Trophoblast cell (in vitro differentiated cells and primary cell): ENCODE results near the gene DPP9.

Source experiments
- DNase-seq, 2 donors: peaks; one replicate each; pipeline ENCODE4 v3.0.0-alpha.2; 2016
- H2AFZ ChIP-seq: 2 replicates; pipeline ENCODE4 v1.6.1; 2013; ENCODE audit warnings: low read length, moderate library complexity, mild to moderate bottlenecking; ENCODE audit not compliant: insufficient read depth, poor library complexity
- H2AK5ac ChIP-seq: 2 replicates; pipeline ENCODE4 v1.6.1; 2013; ENCODE audit warnings: mild to moderate bottlenecking, low read length
- H2BK120ac ChIP-seq: 2 replicates; pipeline ENCODE4 v1.6.1; 2013; ENCODE audit warnings: low read length, mild to moderate bottlenecking, moderate library complexity; ENCODE audit not compliant: insufficient read depth, poor library complexity
- H2BK12ac ChIP-seq: 2 replicates; pipeline ENCODE4 v1.6.1; 2013; ENCODE audit warnings: mild to moderate bottlenecking, low read length, moderate library complexity
- H2BK5ac ChIP-seq: 2 replicates; pipeline ENCODE4 v1.6.1; 2013; ENCODE audit warnings: low read length, low read depth, moderate library complexity, mild to moderate bottlenecking; ENCODE audit not compliant: poor library complexity
- H3K14ac ChIP-seq: 2 replicates; pipeline ENCODE4 v1.6.1; 2013; ENCODE audit warnings: mild to moderate bottlenecking, low read length
- H3K18ac ChIP-seq: 2 replicates; pipeline ENCODE4 v1.6.1; 2013; ENCODE audit warnings: mild to moderate bottlenecking, low read length
- H3K23ac ChIP-seq: 2 replicates; pipeline ENCODE4 v1.6.1; 2013; ENCODE audit warnings: low read length
- H3K27ac ChIP-seq: 2 replicates; pipeline ENCODE4 v1.5.1; 2013; ENCODE audit warnings: low read depth, mild to moderate bottlenecking, inconsistent platforms, low read length, moderate library complexity
- H3K27me3 ChIP-seq: 2 replicates; pipeline ENCODE4 v1.6.1; 2013; ENCODE audit warnings: inconsistent platforms, mild to moderate bottlenecking, low read length, moderate library complexity; ENCODE audit not compliant: insufficient read depth
- H3K36me3 ChIP-seq, 2 experiments: 1 replicate in 1 of 2; 2 replicates in 1 of 2; pipeline ENCODE4 v1.6.1; 2013; ENCODE audit warnings: low read length in 2 of 2, mild to moderate bottlenecking in 2 of 2, moderate library complexity in 1 of 2; ENCODE audit not compliant: insufficient read depth in 2 of 2, control insufficient read depth in 1 of 2
- H3K4ac ChIP-seq: 2 replicates; pipeline ENCODE4 v1.6.1; 2013; ENCODE audit warnings: low read depth, mild to moderate bottlenecking, low read length, moderate library complexity
- H3K4me1 ChIP-seq, 2 experiments: 1 replicate in 1 of 2; 2 replicates in 1 of 2; pipeline ENCODE4 v1.6.1; 2013; ENCODE audit warnings: low read length in 2 of 2, mild to moderate bottlenecking in 2 of 2, moderate library complexity in 1 of 2; ENCODE audit not compliant: insufficient read depth in 2 of 2, control insufficient read depth in 1 of 2
- H3K4me2 ChIP-seq: 2 replicates; pipeline ENCODE4 v1.6.1; 2013; ENCODE audit warnings: inconsistent platforms, mild to moderate bottlenecking, low read length, moderate library complexity
- H3K4me3 ChIP-seq: 2 replicates; pipeline ENCODE4 v1.5.1; 2013; ENCODE audit warnings: mild to moderate bottlenecking, low read depth, low read length, inconsistent platforms
- H3K79me1 ChIP-seq: one replicate; pipeline ENCODE4 v1.6.1; 2013; ENCODE audit warnings: low read length
- H3K79me2 ChIP-seq: 2 replicates; pipeline ENCODE4 v1.6.1; 2013; ENCODE audit warnings: low read length, mild to moderate bottlenecking; ENCODE audit not compliant: control insufficient read depth, insufficient read depth, poor library complexity
- H3K9ac ChIP-seq: 2 replicates; pipeline ENCODE4 v1.6.1; 2013; ENCODE audit warnings: mild to moderate bottlenecking, low read length
- H3K9me3 ChIP-seq: 2 replicates; pipeline ENCODE4 v1.6.1; 2013; ENCODE audit warnings: low read depth, mild to moderate bottlenecking, control low read depth, inconsistent platforms, low read length; ENCODE audit not compliant: insufficient read depth
- H4K12ac ChIP-seq: 2 replicates; pipeline ENCODE4 v1.6.1; 2013; ENCODE audit warnings: low read depth, mild to moderate bottlenecking, low read length, moderate library complexity
- H4K8ac ChIP-seq: 2 replicates; pipeline ENCODE4 v1.6.1; 2013; ENCODE audit warnings: low read depth, mild to moderate bottlenecking, low read length, moderate library complexity
- H4K91ac ChIP-seq: one replicate; pipeline ENCODE4 v1.6.1; 2013; ENCODE audit warnings: low read depth, mild to moderate bottlenecking, low read length, moderate library complexity
- WGBS: extraction: QIAGEN DNeasy Blood & Tissue Kit; methylation state at CpG from one replicate; pipeline ENCODE4 v1.1.7; 2013; ENCODE audit warnings: missing lambda C conversion rate; ENCODE audit not compliant: insufficient read length, insufficient coverage; ENCODE audit errors: extremely low coverage; 5-methylcytosine and 5-hydroxymethylcytosine counted together

The DPP9 gene

DNA sequence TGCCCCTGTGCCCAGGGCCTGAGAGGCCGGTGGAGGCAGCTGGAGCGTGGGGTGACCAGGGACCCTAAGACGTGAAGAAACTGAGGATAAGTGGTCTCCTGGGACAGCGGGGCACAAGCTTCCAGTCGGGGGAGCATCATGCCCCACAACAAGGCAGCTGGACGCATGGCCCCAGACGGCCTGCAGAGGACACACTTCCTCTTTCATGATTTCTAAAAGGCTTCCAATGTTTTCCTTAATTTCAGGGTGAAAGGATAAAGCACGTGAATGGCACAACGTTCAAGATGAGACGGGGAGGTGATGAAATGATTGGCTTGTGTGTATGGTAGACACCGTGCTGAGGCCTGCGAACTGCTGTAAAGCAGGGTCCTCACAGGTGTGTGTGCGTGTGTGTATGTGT, 33.3 kb downstream of the DPP9 start:
- Histone ChIP-seq H3K9me3 (no peaks in the 10 kb centered on the region), H3K18ac (no peak overlapping the region), H4K91ac (no peak overlapping the region), H2AK5ac (no peak overlapping the region), H2AFZ (no peak overlapping the region), H3K79me1 (no peaks in the 10 kb centered on the region), H2BK120ac (no peak overlapping the region), H4K12ac (no peak overlapping the region), H3K9ac (no peak overlapping the region), H4K8ac (no peak overlapping the region), H3K4ac (no peak overlapping the region), H3K4me1 (no peaks in the 10 kb centered on the region), H2BK5ac (no peak overlapping the region), H2BK12ac (no peak overlapping the region), H3K14ac (no peak overlapping the region), H3K23ac (no peak overlapping the region), H3K27ac (no peak overlapping the region), H3K4me3 (no peak overlapping the region), H3K36me3 (peaks cover 81% of the 10 kb centered on the region in 2 experiments), H3K79me2 (no peaks in the 10 kb centered on the region), H3K4me2 (no peak overlapping the region), H3K27me3 (no peaks in the 10 kb centered on the region)
- no peak for DNase-seq
- no CpG with 5 or more reads among the region's 13 CpGs for whole genome bisulfite sequencing

DNA sequence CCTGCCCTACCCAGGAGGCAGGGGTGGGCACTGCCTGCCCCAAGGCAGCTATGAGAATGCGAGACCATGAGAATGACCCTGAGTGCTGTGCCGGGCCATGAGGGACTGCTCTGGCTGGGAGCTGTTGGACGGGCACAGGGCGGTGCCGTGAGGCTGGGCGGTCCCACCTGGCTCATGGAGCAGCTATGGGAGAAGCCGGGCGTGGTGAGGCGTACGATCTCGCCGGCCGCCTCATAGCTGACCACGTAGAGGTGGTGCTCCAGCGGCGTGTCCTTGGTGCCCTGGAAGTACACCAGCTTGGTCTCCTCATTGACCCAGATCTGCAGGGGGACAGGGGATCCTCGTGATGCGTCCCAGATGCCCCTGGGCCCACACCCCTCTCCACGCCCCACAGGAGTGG, 34.2 kb downstream of the DPP9 start:
- no peak overlapping the region for H3K18ac ChIP-seq
- H4K91ac ChIP-seq: no peak overlapping the region
- H3K23ac ChIP-seq: no peak overlapping the region
- H4K8ac ChIP-seq: no peak overlapping the region
- no peak overlapping the region for H3K9ac ChIP-seq
- H3K4ac ChIP-seq: no peak overlapping the region
- no peak for DNase-seq
- H3K4me3 ChIP-seq: no peak overlapping the region
- no peak overlapping the region for H2AK5ac ChIP-seq
- H3K27me3 ChIP-seq: no peaks in the 10 kb centered on the region
- H2BK120ac ChIP-seq: no peak overlapping the region
- H3K27ac ChIP-seq: no peak overlapping the region
- H3K4me1 ChIP-seq: no peaks in the 10 kb centered on the region
- H3K14ac ChIP-seq: no peak overlapping the region
- no CpG with 5 or more reads among the region's 19 CpGs for WGBS
- no peak overlapping the region for H2AFZ ChIP-seq
- no peaks in the 10 kb centered on the region for H3K79me1 ChIP-seq
- H2BK5ac ChIP-seq: no peak overlapping the region
- H2BK12ac ChIP-seq: no peak overlapping the region
- no peak overlapping the region for H4K12ac ChIP-seq
- no peaks in the 10 kb centered on the region for H3K9me3 ChIP-seq
- no peaks in the 10 kb centered on the region for H3K79me2 ChIP-seq
- no peak overlapping the region for H3K4me2 ChIP-seq
- H3K36me3 ChIP-seq: peaks cover 81% of the 10 kb centered on the region in 2 experiments

GRCh38 chr19:4688587-4688986, 35.1 kb downstream of the DPP9 start:
- no peak overlapping the region for H3K23ac ChIP-seq
- no peaks in the 10 kb centered on the region for H3K4me1 ChIP-seq
- no peak overlapping the region for H2BK5ac ChIP-seq
- H3K4me3 ChIP-seq: no peak overlapping the region
- H3K27ac ChIP-seq: no peak overlapping the region
- H4K12ac ChIP-seq: no peak overlapping the region
- H4K91ac ChIP-seq: no peak overlapping the region
- no peak overlapping the region for H2BK12ac ChIP-seq
- no peaks in the 10 kb centered on the region for H3K27me3 ChIP-seq
- H4K8ac ChIP-seq: no peak overlapping the region
- peaks cover 81% of the 10 kb centered on the region in 2 experiments for H3K36me3 ChIP-seq
- H3K9me3 ChIP-seq: no peaks in the 10 kb centered on the region
- no peak for DNase-seq
- no peak overlapping the region for H3K18ac ChIP-seq
- no peaks in the 10 kb centered on the region for H3K79me1 ChIP-seq
- no peak overlapping the region for H3K4me2 ChIP-seq
- H2BK120ac ChIP-seq: no peak overlapping the region
- H3K14ac ChIP-seq: no peak overlapping the region
- no peak overlapping the region for H3K9ac ChIP-seq
- H2AFZ ChIP-seq: no peak overlapping the region
- H3K4ac ChIP-seq: no peak overlapping the region
- WGBS: no CpG with 5 or more reads among the region's 26 CpGs
- no peak overlapping the region for H2AK5ac ChIP-seq
- no peaks in the 10 kb centered on the region for H3K79me2 ChIP-seq

GRCh38 chr19:4687396-4687795, 36.2 kb downstream of the DPP9 start:
- H3K27me3 ChIP-seq: no peaks in the 10 kb centered on the region
- no peak overlapping the region for H2BK12ac ChIP-seq
- no peak overlapping the region for H3K14ac ChIP-seq
- H3K4me2 ChIP-seq: no peak overlapping the region
- no peaks in the 10 kb centered on the region for H3K4me1 ChIP-seq
- no peaks in the 10 kb centered on the region for H3K9me3 ChIP-seq
- no peak overlapping the region for H3K9ac ChIP-seq
- H2BK5ac ChIP-seq: no peak overlapping the region
- WGBS: no CpG with 5 or more reads among the region's 11 CpGs
- no peaks in the 10 kb centered on the region for H3K79me1 ChIP-seq
- H3K4ac ChIP-seq: no peak overlapping the region
- no peak for DNase-seq
- H3K4me3 ChIP-seq: no peak overlapping the region
- no peak overlapping the region for H4K8ac ChIP-seq
- no peak overlapping the region for H3K27ac ChIP-seq
- H3K23ac ChIP-seq: no peak overlapping the region
- no peak overlapping the region for H4K12ac ChIP-seq
- H2AFZ ChIP-seq: no peak overlapping the region
- no peak overlapping the region for H2BK120ac ChIP-seq
- H2AK5ac ChIP-seq: no peak overlapping the region
- no peaks in the 10 kb centered on the region for H3K79me2 ChIP-seq
- H3K18ac ChIP-seq: no peak overlapping the region
- no peak overlapping the region for H4K91ac ChIP-seq
- H3K36me3 ChIP-seq: peaks cover 81% of the 10 kb centered on the region in 2 experiments
